Caco-2 (cell line): ENCODE results near the gene METTL15. TPM values are rescaled to one million over a fixed set of nuclear protein-coding genes. Genes with fewer than 3 reads are reported as not detected.

ENCODE experiments used
- BruUV-seq: library from RNA; stranded (reverse); fragments of 400-500 nt; replicated peaks from 2 replicates; lab custom pipeline; 2021; lab: Mats Ljungman, UMichigan
- CTCF ChIA-PET: fragments of 300-600 bp; sonication (Branson Sonifier 250); formaldehyde crosslinking; loops from one replicate; lab custom pipeline; 2022; ENCODE audit warnings: antibody characterized with exemption; lab: Charles Lee
- POLR2A ChIA-PET: fragments of 300-600 bp; sonication (Branson Sonifier 250); formaldehyde crosslinking; loops from one replicate; lab custom pipeline; 2022; ENCODE audit warnings: antibody characterized with exemption; lab: Charles Lee
- DNase-seq, 2 experiments: peaks; one replicate each; pipeline versions ENCODE4 v3.0.0 to v3.0.0-alpha.2; 2020 to 2022
- H3K27me3 ChIP-seq: replicated peaks from 2 replicates; pipeline ENCODE4 v1.6.0; 2011; ENCODE audit warnings: low read length; ENCODE audit not compliant: control insufficient read depth, insufficient read depth
- H3K36me3 ChIP-seq: 2 replicates; pipeline ENCODE4 v1.5.1; 2011; ENCODE audit warnings: low read length; ENCODE audit not compliant: control insufficient read depth, insufficient read depth
- H3K4me1 ChIP-seq: fragments of 250-450 bp; sonication (Bioruptor Pico); 2 replicates; pipeline ENCODE4 v1.5.1; 2020; ENCODE audit warnings: mild to moderate bottlenecking
- H3K4me3 ChIP-seq: 2 replicates; pipeline ENCODE4 v1.5.1; 2011; ENCODE audit warnings: low read depth, mild to moderate bottlenecking, control low read depth, low read length
- H3K9me3 ChIP-seq: fragments of 250-450 bp; sonication (Bioruptor Pico); 2 replicates; pipeline ENCODE4 v1.5.1; 2020; ENCODE audit warnings: mild to moderate bottlenecking, moderate library complexity
- H3K27ac Mint-ChIP-seq: one replicate; pipeline ENCODE4 v1.8.0; 2022; ENCODE audit warnings: mixed read lengths; ENCODE audit not compliant: unreplicated experiment
- H3K27me3 Mint-ChIP-seq: one replicate; pipeline ENCODE4 v1.8.0; 2022; ENCODE audit warnings: mixed read lengths; ENCODE audit not compliant: insufficient read depth, unreplicated experiment
- H3K36me3 Mint-ChIP-seq: one replicate; pipeline ENCODE4 v1.8.0; 2022; ENCODE audit warnings: mild to moderate bottlenecking, mixed read lengths; ENCODE audit not compliant: insufficient read depth, unreplicated experiment
- H3K4me1 Mint-ChIP-seq: one replicate; pipeline ENCODE4 v1.8.0; 2022; ENCODE audit warnings: low read depth, mixed read lengths; ENCODE audit not compliant: unreplicated experiment
- H3K4me3 Mint-ChIP-seq: one replicate; pipeline ENCODE4 v1.8.0; 2022; ENCODE audit warnings: mild to moderate bottlenecking, moderate library complexity, mixed read lengths; ENCODE audit not compliant: unreplicated experiment
- H3K9me3 Mint-ChIP-seq: one replicate; pipeline ENCODE4 v1.8.0; 2022; ENCODE audit warnings: mixed read lengths; ENCODE audit not compliant: unreplicated experiment
- CTCF ChIP-seq, 2 experiments: fragments of 200-600 bp in 1 of 2; IDR thresholded peaks; 1 replicate in 1 of 2; 2 replicates in 1 of 2; pipeline versions ENCODE4 v1.5.1 to v1.8.0; 2011 to 2022; ENCODE audit warnings: antibody characterized with exemption in 1 of 2, control low read depth in 1 of 2, inconsistent platforms in 1 of 2, low read depth in 1 of 2, low read length in 1 of 2, mild to moderate bottlenecking in 1 of 2, moderate library complexity in 1 of 2; ENCODE audit not compliant: insufficient read depth in 1 of 2, severe bottlenecking in 1 of 2, unreplicated experiment in 1 of 2
- intact Hi-C: fragments of 100-400 bp; cut with micrococcal nuclease; formaldehyde crosslinking; loops from one replicate; pipeline ENCODE4 v1.10.0; 2022; ENCODE audit not compliant: unreplicated experiment
- total RNA-seq: library from RNA; stranded (reverse); gene quantifications from 2 replicates; pipeline ENCODE4 v1.2.3, GENCODE V29; 2022

The METTL15 gene
- total RNA-seq, 1 experiment from 2014 or later: 14.4 TPM

DNA sequence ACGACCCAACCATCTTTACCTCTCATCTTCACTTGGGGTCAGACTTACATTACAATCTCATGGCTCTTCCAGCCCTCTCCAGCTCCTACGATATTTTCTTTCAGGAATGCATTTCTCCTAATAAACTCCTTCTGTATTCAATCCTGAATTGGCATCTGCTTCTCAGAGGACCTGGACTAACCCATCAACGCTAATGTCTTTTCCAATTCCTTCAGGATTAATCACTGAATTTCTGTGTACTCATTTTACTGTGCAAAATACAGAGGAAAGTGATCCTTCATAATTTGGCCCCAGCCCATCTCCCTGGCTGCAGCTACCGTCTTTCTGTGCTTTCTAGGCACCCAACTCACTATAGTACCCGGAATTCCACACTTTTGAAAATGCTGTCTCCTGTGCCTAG is 239.2 kb downstream of the METTL15 start:
- DNase-seq: no peak
- H3K27me3 Mint-ChIP-seq: no peaks in the 10 kb centered on the region

GRCh38 chr11:28350216-28350615 is 242.0 kb downstream of the METTL15 start:
- H3K4me1 ChIP-seq: no peaks in the 10 kb centered on the region
- Mint-ChIP-seq H3K9me3 (no peaks in the 10 kb centered on the region), H3K4me3 (no peak overlapping the region), H3K27me3 (no peaks in the 10 kb centered on the region), H3K36me3 (no peaks in the 10 kb centered on the region), H3K4me1 (no peaks in the 10 kb centered on the region), H3K27ac (no peak overlapping the region)
- H3K27me3 ChIP-seq: no peaks in the 10 kb centered on the region
- DNase-seq: no peak
- no peaks in the 10 kb centered on the region for H3K9me3 ChIP-seq
- H3K4me3 ChIP-seq: no peak overlapping the region
- no peak for TF ChIP-seq CTCF (IDR thresholded peaks at IDR 0.05; ENCODE audit: insufficient read depth in 1 of 2, low read depth in 1 of 2, low read length in 1 of 2, severe bottlenecking in 1 of 2, unreplicated experiment in 1 of 2)
- no peaks in the 10 kb centered on the region for H3K36me3 ChIP-seq
- ChIA-PET POLR2A (no interaction called here), CTCF (no interaction called here)
- intact Hi-C loops: no loop called here
- BruUV-seq: no TSS peak

More for the DNA sequence above, 239.2 kb downstream of the METTL15 start:
- Mint-ChIP-seq H3K4me3 (no peak overlapping the region), H3K9me3 (no peaks in the 10 kb centered on the region), H3K4me1 (no peaks in the 10 kb centered on the region), H3K27ac (no peak overlapping the region), H3K36me3 (no peaks in the 10 kb centered on the region)
- Histone ChIP-seq H3K27me3 (no peaks in the 10 kb centered on the region), H3K4me3 (no peak overlapping the region), H3K36me3 (no peaks in the 10 kb centered on the region), H3K4me1 (no peaks in the 10 kb centered on the region), H3K9me3 (no peaks in the 10 kb centered on the region)
- TF ChIP-seq CTCF (IDR thresholded peaks at IDR 0.05; ENCODE audit: insufficient read depth in 1 of 2, low read depth in 1 of 2, low read length in 1 of 2, severe bottlenecking in 1 of 2, unreplicated experiment in 1 of 2): no peak
- BruUV-seq: no TSS peak
- CTCF ChIA-PET: no interaction called here
- intact Hi-C loops: no loop called here
- POLR2A ChIA-PET: no interaction called here

GRCh38 chr11:28353991-28354390 is 245.8 kb downstream of the METTL15 start:
- no peak for DNase-seq
- H3K27ac Mint-ChIP-seq: no peak overlapping the region
- no peaks in the 10 kb centered on the region for H3K4me1 Mint-ChIP-seq
- CTCF ChIA-PET: no interaction called here
- no peaks in the 10 kb centered on the region for H3K9me3 Mint-ChIP-seq
- BruUV-seq: no TSS peak
- intact Hi-C loops: no loop called here
- no peak for TF ChIP-seq CTCF (IDR thresholded peaks at IDR 0.05; ENCODE audit: insufficient read depth in 1 of 2, low read depth in 1 of 2, low read length in 1 of 2, severe bottlenecking in 1 of 2, unreplicated experiment in 1 of 2)
- no peaks in the 10 kb centered on the region for H3K27me3 ChIP-seq
- no peaks in the 10 kb centered on the region for H3K27me3 Mint-ChIP-seq
- no peaks in the 10 kb centered on the region for H3K36me3 ChIP-seq
- H3K4me3 ChIP-seq: no peak overlapping the region
- no peaks in the 10 kb centered on the region for H3K9me3 ChIP-seq
- no peaks in the 10 kb centered on the region for H3K4me1 ChIP-seq
- POLR2A ChIA-PET: no interaction called here
- H3K36me3 Mint-ChIP-seq: no peaks in the 10 kb centered on the region
- H3K4me3 Mint-ChIP-seq: no peak overlapping the region
